HL-60 (cell line): Measurements from ENCODE around the gene NTRK2.

Source experiments
- POLR2AphosphoS5 ChIP-seq: IDR thresholded peaks from 2 replicates; pipeline ENCODE4 v1.6.1; 2012; ENCODE audit warnings: low read depth
- TF ChIP-seq, protein P1 (sequence below): IDR thresholded peaks from one replicate; pipeline ENCODE4 v1.5.1; 2011; ENCODE audit warnings: low read length, control low read depth, inconsistent platforms; ENCODE audit not compliant: insufficient read depth

DNA sequence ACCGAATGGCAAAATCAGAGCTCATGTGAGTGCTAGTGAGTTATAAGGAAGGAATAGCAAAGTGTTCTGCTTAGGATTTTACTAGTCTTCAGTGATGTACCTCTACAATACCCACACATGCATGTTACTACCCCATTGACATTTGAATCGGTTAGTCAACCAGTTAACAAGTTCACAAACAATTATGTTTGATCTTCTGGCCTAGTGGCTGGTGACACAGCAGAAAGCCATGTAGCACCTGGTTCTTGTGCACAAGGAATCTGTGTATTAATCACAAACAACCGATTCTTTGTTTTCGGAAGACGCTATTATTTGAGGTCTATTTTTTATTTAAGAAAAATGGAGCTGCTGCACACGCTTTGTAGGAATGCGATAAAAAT is 41.9 kb downstream of the NTRK2 start:
- TF ChIP-seq, protein P1, sequence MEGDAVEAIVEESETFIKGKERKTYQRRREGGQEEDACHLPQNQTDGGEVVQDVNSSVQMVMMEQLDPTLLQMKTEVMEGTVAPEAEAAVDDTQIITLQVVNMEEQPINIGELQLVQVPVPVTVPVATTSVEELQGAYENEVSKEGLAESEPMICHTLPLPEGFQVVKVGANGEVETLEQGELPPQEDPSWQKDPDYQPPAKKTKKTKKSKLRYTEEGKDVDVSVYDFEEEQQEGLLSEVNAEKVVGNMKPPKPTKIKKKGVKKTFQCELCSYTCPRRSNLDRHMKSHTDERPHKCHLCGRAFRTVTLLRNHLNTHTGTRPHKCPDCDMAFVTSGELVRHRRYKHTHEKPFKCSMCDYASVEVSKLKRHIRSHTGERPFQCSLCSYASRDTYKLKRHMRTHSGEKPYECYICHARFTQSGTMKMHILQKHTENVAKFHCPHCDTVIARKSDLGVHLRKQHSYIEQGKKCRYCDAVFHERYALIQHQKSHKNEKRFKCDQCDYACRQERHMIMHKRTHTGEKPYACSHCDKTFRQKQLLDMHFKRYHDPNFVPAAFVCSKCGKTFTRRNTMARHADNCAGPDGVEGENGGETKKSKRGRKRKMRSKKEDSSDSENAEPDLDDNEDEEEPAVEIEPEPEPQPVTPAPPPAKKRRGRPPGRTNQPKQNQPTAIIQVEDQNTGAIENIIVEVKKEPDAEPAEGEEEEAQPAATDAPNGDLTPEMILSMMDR: no peak
- TF ChIP-seq POLR2AphosphoS5: no peak
